SK-N-SH treated with all-trans-retinoic acid at 6 μM for 48 hours (cell line): Measurements from ENCODE around the gene UROD.

Experiments used
- ATAC-seq: fragments of 200-7000 bp; cut with Tn5 transposase; 3 replicates; pipeline ENCODE4 v1.9.1; 2020; ENCODE audit warnings: mild to moderate bottlenecking, moderate library complexity
- ARNTL ChIP-seq: fragments of 450-650 bp; formaldehyde crosslinking; IDR thresholded peaks from 2 replicates; pipeline ENCODE4 v1.5.0; 2020; ENCODE audit warnings: low read depth, mild to moderate bottlenecking, moderate library complexity, borderline replicate concordance
- BACH2 ChIP-seq: fragments of 250-450 bp; sonication (Bioruptor Pico); IDR thresholded peaks from 2 replicates; pipeline ENCODE4 v1.9.0; 2021; ENCODE audit warnings: mild to moderate bottlenecking, borderline replicate concordance
- CSDC2 ChIP-seq: fragments of 250-450 bp; sonication (Bioruptor Pico); IDR thresholded peaks from 2 replicates; pipeline ENCODE4 v1.5.0; 2020; ENCODE audit warnings: mild to moderate bottlenecking, moderate library complexity
- CSRNP3 ChIP-seq: fragments of 250-450 bp; sonication (Bioruptor Pico); IDR thresholded peaks from 2 replicates; pipeline ENCODE4 v1.5.1; 2021; ENCODE audit warnings: mild to moderate bottlenecking, moderate library complexity
- ESRRG ChIP-seq: fragments of 250-450 bp; sonication (Bioruptor Pico); IDR thresholded peaks from 2 replicates; pipeline ENCODE4 v1.6.1; 2021; ENCODE audit warnings: mild to moderate bottlenecking
- GLIS3 ChIP-seq: fragments of 250-450 bp; sonication (Bioruptor Pico); IDR thresholded peaks from 2 replicates; pipeline ENCODE4 v1.5.0; 2020; ENCODE audit warnings: mild to moderate bottlenecking, moderate library complexity
- ISL1 ChIP-seq: fragments of 250-450 bp; sonication (Bioruptor Pico); IDR thresholded peaks from 2 replicates; pipeline ENCODE4 v2.1.2; 2022; ENCODE audit warnings: mild to moderate bottlenecking, moderate library complexity
- OSR1 ChIP-seq: fragments of 250-450 bp; sonication (Bioruptor Pico); IDR thresholded peaks from 2 replicates; pipeline ENCODE4 v1.8.0; 2022; ENCODE audit warnings: moderate library complexity, mild to moderate bottlenecking, inconsistent platforms
- PPARA ChIP-seq: fragments of 250-450 bp; sonication (Bioruptor Pico); IDR thresholded peaks from 2 replicates; pipeline ENCODE4 v1.5.0; 2020; ENCODE audit warnings: mild to moderate bottlenecking, borderline replicate concordance
- SNAI2 ChIP-seq: fragments of 250-450 bp; sonication (Bioruptor Pico); IDR thresholded peaks from 2 replicates; pipeline ENCODE4 v1.5.0; 2020; ENCODE audit warnings: mild to moderate bottlenecking, moderate library complexity
- TCF4 ChIP-seq: fragments of 250-450 bp; sonication (Bioruptor Pico); IDR thresholded peaks from 2 replicates; pipeline ENCODE4 v1.8.0; 2021; ENCODE audit warnings: mild to moderate bottlenecking, moderate library complexity, borderline replicate concordance
- TOX ChIP-seq: fragments of 250-450 bp; sonication (Bioruptor Pico); IDR thresholded peaks from 2 replicates; pipeline ENCODE4 v1.8.0; 2021; ENCODE audit warnings: mild to moderate bottlenecking, moderate library complexity, borderline replicate concordance
- TSHZ2 ChIP-seq: fragments of 250-450 bp; sonication (Bioruptor Pico); IDR thresholded peaks from 2 replicates; pipeline ENCODE4 v1.5.0; 2020; ENCODE audit warnings: mild to moderate bottlenecking, moderate library complexity
- ZC3H10 ChIP-seq: fragments of 250-450 bp; sonication (Bioruptor Pico); IDR thresholded peaks from 2 replicates; pipeline ENCODE4 v1.5.1; 2021; ENCODE audit warnings: mild to moderate bottlenecking, moderate library complexity
- ZFP30 ChIP-seq: fragments of 450-650 bp; formaldehyde crosslinking; IDR thresholded peaks from 2 replicates; pipeline ENCODE4 v1.5.0; 2022; ENCODE audit warnings: mild to moderate bottlenecking, moderate library complexity
- ZNF565 ChIP-seq: fragments of 450-650 bp; formaldehyde crosslinking; conservative IDR thresholded peaks from 2 replicates; pipeline ENCODE4 v1.5.0; 2020; ENCODE audit warnings: low read depth, mild to moderate bottlenecking, moderate library complexity
- ZNF70 ChIP-seq: fragments of 450-650 bp; formaldehyde crosslinking; IDR thresholded peaks from 2 replicates; pipeline ENCODE4 v1.5.0; 2020; ENCODE audit warnings: mild to moderate bottlenecking, moderate library complexity
- TF ChIP-seq, protein P1 (sequence below): fragments of 250-450 bp; sonication (Bioruptor Pico); IDR thresholded peaks from 2 replicates; pipeline ENCODE4 v1.5.1; 2020; ENCODE audit warnings: low read depth, mild to moderate bottlenecking, moderate library complexity
- TF ChIP-seq, protein P2 (sequence below): fragments of 250-450 bp; sonication (Bioruptor Pico); IDR thresholded peaks from 2 replicates; pipeline ENCODE4 v1.8.0; 2020; ENCODE audit warnings: mild to moderate bottlenecking, moderate library complexity, borderline replicate concordance
- TF ChIP-seq, protein P3 (sequence below): fragments of 250-450 bp; sonication (Bioruptor Pico); IDR thresholded peaks from 2 replicates; pipeline ENCODE4 v1.8.0; 2021; ENCODE audit warnings: low read depth, mild to moderate bottlenecking, moderate library complexity, borderline replicate concordance

Gene UROD

GRCh38 chr1:45005761-45006160, 6.3 kb upstream of the UROD start:
- ATAC-seq: no peak
- no peak for TF ChIP-seq TOX (CRISPR knock-in tag)
- TF ChIP-seq, protein P1, sequence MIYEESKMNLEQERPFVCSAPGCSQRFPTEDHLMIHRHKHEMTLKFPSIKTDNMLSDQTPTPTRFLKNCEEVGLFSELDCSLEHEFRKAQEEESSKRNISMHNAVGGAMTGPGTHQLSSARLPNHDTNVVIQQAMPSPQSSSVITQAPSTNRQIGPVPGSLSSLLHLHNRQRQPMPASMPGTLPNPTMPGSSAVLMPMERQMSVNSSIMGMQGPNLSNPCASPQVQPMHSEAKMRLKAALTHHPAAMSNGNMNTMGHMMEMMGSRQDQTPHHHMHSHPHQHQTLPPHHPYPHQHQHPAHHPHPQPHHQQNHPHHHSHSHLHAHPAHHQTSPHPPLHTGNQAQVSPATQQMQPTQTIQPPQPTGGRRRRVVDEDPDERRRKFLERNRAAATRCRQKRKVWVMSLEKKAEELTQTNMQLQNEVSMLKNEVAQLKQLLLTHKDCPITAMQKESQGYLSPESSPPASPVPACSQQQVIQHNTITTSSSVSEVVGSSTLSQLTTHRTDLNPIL (CRISPR knock-in tag): no peak
- no peak for TF ChIP-seq GLIS3
- no peak for TF ChIP-seq ISL1 (CRISPR knock-in tag)
- TF ChIP-seq TSHZ2: no peak
- no peak for TF ChIP-seq SNAI2 (CRISPR knock-in tag)
- TF ChIP-seq CSDC2: no peak

GRCh38 chr1:45007311-45007710, 4.7 kb upstream of the UROD start:
- no peak for ATAC-seq
- TF ChIP-seq, protein P2, sequence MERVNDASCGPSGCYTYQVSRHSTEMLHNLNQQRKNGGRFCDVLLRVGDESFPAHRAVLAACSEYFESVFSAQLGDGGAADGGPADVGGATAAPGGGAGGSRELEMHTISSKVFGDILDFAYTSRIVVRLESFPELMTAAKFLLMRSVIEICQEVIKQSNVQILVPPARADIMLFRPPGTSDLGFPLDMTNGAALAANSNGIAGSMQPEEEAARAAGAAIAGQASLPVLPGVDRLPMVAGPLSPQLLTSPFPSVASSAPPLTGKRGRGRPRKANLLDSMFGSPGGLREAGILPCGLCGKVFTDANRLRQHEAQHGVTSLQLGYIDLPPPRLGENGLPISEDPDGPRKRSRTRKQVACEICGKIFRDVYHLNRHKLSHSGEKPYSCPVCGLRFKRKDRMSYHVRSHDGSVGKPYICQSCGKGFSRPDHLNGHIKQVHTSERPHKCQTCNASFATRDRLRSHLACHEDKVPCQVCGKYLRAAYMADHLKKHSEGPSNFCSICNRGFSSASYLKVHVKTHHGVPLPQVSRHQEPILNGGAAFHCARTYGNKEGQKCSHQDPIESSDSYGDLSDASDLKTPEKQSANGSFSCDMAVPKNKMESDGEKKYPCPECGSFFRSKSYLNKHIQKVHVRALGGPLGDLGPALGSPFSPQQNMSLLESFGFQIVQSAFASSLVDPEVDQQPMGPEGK: no peak
- TF ChIP-seq PPARA (CRISPR knock-in tag) (no peak), TOX (CRISPR knock-in tag) (no peak), OSR1 (CRISPR knock-in tag) (no peak), ZNF70 (no peak), ISL1 (CRISPR knock-in tag) (no peak), BACH2 (CRISPR knock-in tag) (no peak), ZFP30 (no peak), CSDC2 (no peak), ARNTL (CRISPR knock-in tag) (no peak)
- TF ChIP-seq, protein P1 (CRISPR knock-in tag): no peak
- TF ChIP-seq, all 23 proteins: peak for 0

- no peak for ATAC-seq
- TF ChIP-seq, protein P3, sequence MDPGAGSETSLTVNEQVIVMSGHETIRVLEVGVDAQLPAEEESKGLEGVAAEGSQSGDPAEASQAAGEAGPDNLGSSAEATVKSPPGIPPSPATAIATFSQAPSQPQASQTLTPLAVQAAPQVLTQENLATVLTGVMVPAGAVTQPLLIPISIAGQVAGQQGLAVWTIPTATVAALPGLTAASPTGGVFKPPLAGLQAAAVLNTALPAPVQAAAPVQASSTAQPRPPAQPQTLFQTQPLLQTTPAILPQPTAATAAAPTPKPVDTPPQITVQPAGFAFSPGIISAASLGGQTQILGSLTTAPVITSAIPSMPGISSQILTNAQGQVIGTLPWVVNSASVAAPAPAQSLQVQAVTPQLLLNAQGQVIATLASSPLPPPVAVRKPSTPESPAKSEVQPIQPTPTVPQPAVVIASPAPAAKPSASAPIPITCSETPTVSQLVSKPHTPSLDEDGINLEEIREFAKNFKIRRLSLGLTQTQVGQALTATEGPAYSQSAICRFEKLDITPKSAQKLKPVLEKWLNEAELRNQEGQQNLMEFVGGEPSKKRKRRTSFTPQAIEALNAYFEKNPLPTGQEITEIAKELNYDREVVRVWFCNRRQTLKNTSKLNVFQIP: no peak
- TF ChIP-seq BACH2 (CRISPR knock-in tag) (no peak), GLIS3 (no peak), TSHZ2 (no peak), ESRRG (CRISPR knock-in tag) (no peak), TOX (CRISPR knock-in tag) (no peak), ZC3H10 (CRISPR knock-in tag) (no peak), ZNF565 (CRISPR knock-in tag) (no peak), CSRNP3 (CRISPR knock-in tag) (no peak), PPARA (CRISPR knock-in tag) (no peak), OSR1 (CRISPR knock-in tag) (no peak), ISL1 (CRISPR knock-in tag) (no peak), ZNF70 (no peak), TCF4 (CRISPR knock-in tag) (no peak), ARNTL (CRISPR knock-in tag) (no peak), SNAI2 (CRISPR knock-in tag) (no peak)
- TF ChIP-seq, protein P2: no peak
Observed at GRCh38 chr1:45008076-45008475, 4.0 kb upstream of the UROD start.
